Coronary artery (tissue), 2 donors: Measurements from ENCODE around the gene POLH.
A peak's percentile ranks its signal among the peaks of the same experiment; 100 is the strongest.

ENCODE experiments used
- DNase-seq: peaks from one replicate; pipeline ENCODE4 v3.0.0-alpha.2; 2017; ENCODE audit warnings: low spot score
- H3K27ac ChIP-seq, 2 donors: fragments of 200-600 bp; sonication (generic); one replicate each; pipeline ENCODE4 v1.5.1; 2016 to 2019
- H3K4me3 ChIP-seq: fragments of 200-600 bp; sonication (generic); 2 replicates; pipeline ENCODE4 v1.5.1; 2016; ENCODE audit warnings: mild to moderate bottlenecking, moderate library complexity
- TF ChIP-seq, protein P1 (sequence below): fragments of 200-600 bp; sonication (generic); IDR thresholded peaks from one replicate; pipeline ENCODE4 v1.5.1; 2019; ENCODE audit warnings: antibody characterized with exemption

Gene POLH

DNA sequence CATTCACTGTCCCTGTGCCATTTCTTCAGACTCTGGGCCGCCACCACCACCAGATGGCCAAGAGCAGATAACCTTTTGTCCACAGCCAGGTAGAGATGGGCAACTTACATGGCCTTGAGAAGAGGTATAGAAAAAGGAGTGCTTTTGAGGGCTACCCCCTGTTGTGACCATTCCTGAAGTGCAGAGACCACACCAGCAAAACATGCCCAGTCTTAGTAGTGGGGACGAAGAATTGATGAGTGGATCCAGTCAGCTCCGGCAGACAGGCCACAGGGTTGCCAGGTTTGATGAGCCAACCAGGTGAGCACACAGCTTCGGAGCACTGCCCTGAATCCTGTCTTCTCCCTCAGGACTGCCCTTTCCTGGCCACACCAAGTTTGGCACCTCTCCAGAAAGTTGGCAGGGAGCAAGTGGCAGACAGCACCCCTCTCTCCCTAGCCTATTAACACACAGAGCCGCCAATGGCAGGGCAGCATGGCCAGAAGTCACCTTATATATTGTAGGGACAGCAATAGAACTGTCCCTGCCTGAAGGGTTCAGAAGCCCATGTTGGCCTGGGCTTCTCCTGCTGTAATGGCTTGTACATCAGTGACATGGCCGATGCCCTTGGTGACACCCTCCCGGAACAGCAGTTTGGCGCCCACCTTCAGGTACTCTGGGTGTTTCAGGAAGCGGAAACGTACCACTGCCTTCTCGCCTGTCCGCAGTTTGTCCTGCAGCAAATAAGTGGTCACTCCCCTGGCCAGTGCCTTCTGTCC is 45.3 kb downstream of the POLH start:
- peak; percentile 68 for DNase-seq
- H3K4me3 ChIP-seq: no peak overlapping the region
- TF ChIP-seq, protein P1, sequence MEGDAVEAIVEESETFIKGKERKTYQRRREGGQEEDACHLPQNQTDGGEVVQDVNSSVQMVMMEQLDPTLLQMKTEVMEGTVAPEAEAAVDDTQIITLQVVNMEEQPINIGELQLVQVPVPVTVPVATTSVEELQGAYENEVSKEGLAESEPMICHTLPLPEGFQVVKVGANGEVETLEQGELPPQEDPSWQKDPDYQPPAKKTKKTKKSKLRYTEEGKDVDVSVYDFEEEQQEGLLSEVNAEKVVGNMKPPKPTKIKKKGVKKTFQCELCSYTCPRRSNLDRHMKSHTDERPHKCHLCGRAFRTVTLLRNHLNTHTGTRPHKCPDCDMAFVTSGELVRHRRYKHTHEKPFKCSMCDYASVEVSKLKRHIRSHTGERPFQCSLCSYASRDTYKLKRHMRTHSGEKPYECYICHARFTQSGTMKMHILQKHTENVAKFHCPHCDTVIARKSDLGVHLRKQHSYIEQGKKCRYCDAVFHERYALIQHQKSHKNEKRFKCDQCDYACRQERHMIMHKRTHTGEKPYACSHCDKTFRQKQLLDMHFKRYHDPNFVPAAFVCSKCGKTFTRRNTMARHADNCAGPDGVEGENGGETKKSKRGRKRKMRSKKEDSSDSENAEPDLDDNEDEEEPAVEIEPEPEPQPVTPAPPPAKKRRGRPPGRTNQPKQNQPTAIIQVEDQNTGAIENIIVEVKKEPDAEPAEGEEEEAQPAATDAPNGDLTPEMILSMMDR: no peak
- no peak overlapping the region for H3K27ac ChIP-seq

DNA sequence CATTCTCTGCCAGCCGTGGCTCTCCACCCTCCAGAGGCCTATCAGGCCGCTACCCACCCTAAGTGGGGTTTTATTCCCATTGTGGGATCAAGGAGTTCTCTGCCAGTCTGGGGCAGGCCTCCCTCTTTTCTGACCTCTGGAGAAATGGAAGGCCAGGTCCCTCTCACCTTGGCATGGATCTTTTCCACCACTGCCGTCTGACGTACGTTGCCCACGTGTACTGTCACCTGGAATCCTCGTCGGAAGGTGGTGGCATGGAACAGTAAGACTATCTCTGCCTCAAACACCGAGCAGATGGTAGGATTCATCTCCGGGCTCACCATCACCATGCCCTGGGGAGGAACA is 45.8 kb downstream of the POLH start:
- TF ChIP-seq, protein P1: no peak
- Histone ChIP-seq H3K4me3 (no peak overlapping the region), H3K27ac (no peak overlapping the region)
- peak; percentile 60 for DNase-seq

DNA sequence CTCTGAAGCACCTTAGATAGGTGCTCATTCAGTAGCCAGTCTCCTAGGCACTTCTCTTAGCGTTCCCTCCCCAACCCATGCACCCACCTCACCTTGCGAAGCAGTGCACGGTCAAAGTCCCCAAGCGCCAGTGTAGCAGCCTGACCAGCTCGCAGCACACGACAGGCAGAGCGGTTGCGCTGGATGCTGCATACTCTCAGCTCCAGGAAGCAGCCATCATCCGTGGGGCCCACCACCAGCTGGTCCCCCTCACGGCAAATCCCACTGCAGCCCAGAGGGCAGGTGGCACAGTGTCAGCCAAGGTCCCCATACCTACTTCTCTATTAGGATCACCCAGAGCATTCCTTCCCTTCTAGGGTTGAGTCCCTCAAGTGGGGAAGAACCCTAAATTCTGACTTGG is 46.6 kb downstream of the POLH start:
- H3K27ac ChIP-seq: no peak overlapping the region
- DNase-seq: peak; percentile 73
- H3K4me3 ChIP-seq: no peak overlapping the region
- TF ChIP-seq, protein P1: no peak

DNA sequence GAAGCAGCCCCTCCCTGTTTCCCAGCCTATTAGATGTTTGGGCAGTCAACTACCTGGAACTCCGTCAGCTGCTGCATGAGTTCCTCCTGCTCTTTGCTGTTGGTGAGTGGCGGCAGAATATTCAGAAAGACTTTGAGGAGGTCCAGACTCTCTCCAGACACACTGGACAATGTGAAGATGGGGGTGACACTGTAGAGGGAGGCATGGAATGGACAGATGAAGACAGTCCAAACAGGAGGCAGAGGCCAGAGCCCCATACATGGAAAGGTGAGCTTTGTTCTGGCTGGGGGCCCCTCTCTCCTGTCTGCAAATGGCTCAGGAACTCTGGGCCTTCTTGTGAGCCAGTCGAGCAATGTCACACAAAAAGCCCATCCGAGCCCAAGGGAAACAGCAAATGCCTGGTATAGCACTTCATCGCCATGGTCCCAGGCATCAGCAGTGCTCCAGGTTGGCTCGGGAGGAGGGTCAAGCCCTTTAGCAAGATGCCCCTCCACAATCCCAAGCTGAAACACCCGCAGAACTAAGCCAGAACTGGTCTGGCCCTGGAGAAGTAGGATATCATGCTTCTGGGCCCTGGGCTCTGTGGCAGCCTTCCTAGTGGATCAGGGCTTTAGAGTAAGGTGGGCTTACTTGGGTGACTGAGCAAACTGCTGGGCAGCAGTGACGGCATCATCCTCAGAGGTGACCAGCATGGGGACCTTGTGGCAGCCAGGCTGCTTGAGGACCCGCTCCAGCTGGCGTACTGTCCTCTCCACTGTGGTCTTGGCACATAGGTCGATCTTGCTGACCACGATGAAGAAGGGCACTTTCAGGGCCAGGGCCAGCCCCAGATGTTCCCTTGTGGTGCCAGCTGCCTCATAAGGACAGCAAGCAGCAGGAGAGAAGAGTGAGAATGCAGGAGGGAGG is 48.1 kb downstream of the POLH start:
- no peak overlapping the region for H3K27ac ChIP-seq

DNA sequence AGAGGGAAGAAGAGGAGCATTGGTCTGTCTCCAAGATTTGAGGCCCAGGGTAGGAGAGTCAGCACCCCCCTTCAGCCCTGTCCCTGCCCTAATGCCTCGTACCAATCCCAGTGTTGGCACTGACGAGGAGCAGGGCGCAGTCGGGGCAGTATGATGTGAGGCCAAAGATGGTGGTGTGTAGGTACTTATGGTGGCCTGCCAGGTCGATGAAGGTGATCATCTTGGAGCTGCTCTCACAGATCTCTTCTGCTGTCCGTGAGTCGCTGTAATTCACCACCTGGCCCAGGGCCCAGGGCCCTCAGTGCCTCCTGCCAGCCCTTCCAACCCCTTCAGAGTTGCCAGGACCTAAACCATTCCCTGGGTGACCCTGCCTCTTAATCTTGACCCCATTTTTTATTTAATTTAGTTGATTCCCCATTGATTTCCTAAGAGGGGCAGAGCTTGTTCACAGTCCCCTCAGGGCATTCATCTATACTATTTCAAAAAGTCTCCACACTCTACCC is 48.9 kb downstream of the POLH start:
- Histone ChIP-seq H3K27ac (no peak overlapping the region), H3K4me3 (no peak overlapping the region)
- peak; percentile 36 for DNase-seq
- TF ChIP-seq, protein P1: no peak

More for the DNA sequence above, 48.1 kb downstream of the POLH start:
- no peak overlapping the region for H3K4me3 ChIP-seq
- TF ChIP-seq, protein P1: no peak
- peak; percentile 45 for DNase-seq

DNA sequence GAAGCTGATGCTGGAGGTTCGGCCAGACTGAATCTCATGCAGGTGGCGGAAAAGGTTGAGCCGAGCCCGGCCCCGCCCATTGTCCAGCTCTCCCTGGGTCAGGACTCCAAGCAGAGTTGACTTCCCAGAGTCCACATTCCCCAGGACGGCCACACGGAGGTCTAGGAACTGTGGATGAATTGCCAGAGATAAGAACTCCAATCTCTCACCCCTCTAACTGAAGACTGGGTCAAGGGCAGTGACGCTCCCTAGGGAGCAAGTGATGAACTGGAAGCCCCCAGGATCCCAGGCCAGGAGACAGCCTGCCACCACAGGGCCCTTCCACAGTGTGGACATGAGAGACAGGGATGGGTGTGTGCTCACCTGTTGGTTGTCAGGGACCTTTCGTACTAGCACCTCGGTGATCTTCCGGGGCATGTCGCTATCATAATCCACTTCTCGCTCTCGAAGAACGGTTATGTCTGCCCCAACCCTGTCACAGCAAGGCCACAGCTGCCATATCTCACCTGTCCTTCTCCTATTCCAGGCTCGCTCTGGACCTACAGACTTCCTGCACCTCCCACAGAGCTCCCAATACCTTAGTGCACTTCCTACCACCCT is 49.5 kb downstream of the POLH start:
- TF ChIP-seq, protein P1: no peak
- Histone ChIP-seq H3K27ac (no peak overlapping the region), H3K4me3 (no peak overlapping the region)

More for the DNA sequence above, 49.5 kb downstream of the POLH start:
- peak; percentile 62 for DNase-seq
